ENCODE results near the gene CAMSAP1. TPM values are rescaled to one million over a fixed set of nuclear protein-coding genes. Genes with fewer than 3 reads are reported as not detected.

CAMSAP1 gene
- total RNA-seq, 4 donors from 2014 or later: 15.6 to 61.2 (median 43.2) TPM

DNA sequence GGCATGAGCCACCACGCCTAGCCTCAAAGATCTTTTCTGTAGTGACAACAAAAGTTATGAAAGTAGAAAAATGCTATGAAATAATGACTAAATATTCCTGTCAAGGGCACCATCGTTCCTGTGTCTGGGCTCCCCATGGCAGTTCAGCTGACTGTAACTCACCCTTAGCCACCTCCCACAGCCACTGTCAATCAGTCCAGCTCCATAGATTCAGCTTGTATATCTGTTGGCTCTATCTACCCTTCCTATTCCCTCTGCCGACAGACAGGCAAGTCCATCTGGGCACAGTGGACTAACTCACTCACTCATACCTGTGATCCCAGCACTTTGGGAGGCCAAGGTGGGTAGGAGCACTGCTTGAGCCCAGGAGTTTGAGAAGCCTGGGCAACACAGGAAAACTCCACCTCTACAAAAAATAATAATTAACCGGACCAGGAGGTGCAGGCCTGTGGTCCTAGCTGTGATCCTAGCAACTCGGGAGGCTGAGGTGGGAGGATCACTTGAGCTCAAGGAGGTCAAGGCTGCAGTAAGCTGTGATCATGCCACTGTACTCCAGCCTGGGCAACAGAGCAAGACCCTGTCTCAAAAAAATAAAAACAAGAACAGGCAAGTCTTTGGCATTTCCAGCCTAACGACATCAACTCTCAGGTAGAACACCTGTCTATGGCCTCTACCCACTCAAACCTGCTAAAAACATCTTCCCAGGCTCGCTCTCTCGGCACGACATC is 6.2 kb downstream of the CAMSAP1 start:
- TF ChIP-seq POLR2A (IDR thresholded peaks at IDR 0.05) (no peak), CTCF (IDR thresholded peaks at IDR 0.05) (no peak)
- DNase-seq: no peak
- no peak overlapping the region for H3K27ac ChIP-seq
- no peaks in the 10 kb centered on the region for H3K9me3 ChIP-seq
- H3K36me3 ChIP-seq: no peaks in the 10 kb centered on the region
- intact Hi-C loops (cut with DNase I; ENCODE audit: low total_unique reads): no loop called here
- H3K4me1 ChIP-seq: peaks cover 0 to 8% of the 10 kb centered on the region in 2 donors
- H3K4me3 ChIP-seq: no peak overlapping the region
- H3K27me3 ChIP-seq: no peaks in the 10 kb centered on the region

- intact Hi-C loops (cut with DNase I; ENCODE audit: low total_unique reads): no loop called here
- no peaks in the 10 kb centered on the region for H3K9me3 ChIP-seq
- H3K36me3 ChIP-seq: no peaks in the 10 kb centered on the region
- H3K4me3 ChIP-seq: no peak overlapping the region
- no peaks in the 10 kb centered on the region for H3K4me1 ChIP-seq
- TF ChIP-seq POLR2A (IDR thresholded peaks at IDR 0.05) (no peak), CTCF (IDR thresholded peaks at IDR 0.05) (no peak)
- H3K27ac ChIP-seq: no peak overlapping the region
- no peaks in the 10 kb centered on the region for H3K27me3 ChIP-seq
- no peak for DNase-seq
Measured at GRCh38 chr9:135898634-135899407, 8.5 kb downstream of the CAMSAP1 start.

- H3K27me3 ChIP-seq: no peaks in the 10 kb centered on the region
- no peak overlapping the region for H3K4me3 ChIP-seq
- intact Hi-C loops (cut with DNase I; ENCODE audit: low total_unique reads): no loop called here
- no peaks in the 10 kb centered on the region for H3K36me3 ChIP-seq
- no peaks in the 10 kb centered on the region for H3K4me1 ChIP-seq
- H3K9me3 ChIP-seq: no peaks in the 10 kb centered on the region
- no peak for DNase-seq
- TF ChIP-seq CTCF (IDR thresholded peaks at IDR 0.05) (no peak), POLR2A (IDR thresholded peaks at IDR 0.05) (no peak)
- no peak overlapping the region for H3K27ac ChIP-seq
Measured at GRCh38 chr9:135896626-135897025, 10.7 kb downstream of the CAMSAP1 start.

DNA sequence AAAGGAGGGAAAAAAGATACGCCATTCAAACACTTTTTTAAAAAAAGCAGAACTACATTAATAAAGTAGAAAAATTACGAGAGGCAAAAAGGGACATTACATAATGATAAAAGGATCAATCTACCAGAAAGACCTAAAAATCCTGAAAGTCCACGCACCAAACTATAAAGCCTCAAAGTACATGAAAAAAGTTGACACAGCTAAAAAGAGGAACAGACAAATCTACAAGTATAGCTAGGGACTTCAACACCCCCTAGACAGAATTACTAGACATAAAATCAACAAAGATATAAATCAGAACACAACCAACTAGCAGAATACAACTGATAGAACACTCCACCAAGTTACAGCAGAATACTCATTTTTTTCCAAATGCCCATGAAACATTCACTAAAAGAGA is 11.1 kb downstream of the CAMSAP1 start:
- Histone ChIP-seq H3K4me1 (peaks cover 0 to 1% of the 10 kb centered on the region in 2 donors), H3K27ac (no peak overlapping the region), H3K9me3 (no peaks in the 10 kb centered on the region), H3K4me3 (no peak overlapping the region), H3K27me3 (no peaks in the 10 kb centered on the region), H3K36me3 (no peaks in the 10 kb centered on the region)
- TF ChIP-seq POLR2A (IDR thresholded peaks at IDR 0.05) (no peak), CTCF (IDR thresholded peaks at IDR 0.05) (no peak)
- DNase-seq: no peak
- intact Hi-C loops (cut with DNase I; ENCODE audit: low total_unique reads): no loop called here

GRCh38 chr9:135895202-135895848 is 12.0 kb downstream of the CAMSAP1 start:
- Histone ChIP-seq H3K27me3 (no peaks in the 10 kb centered on the region), H3K4me1 (peaks cover 0 to 10% of the 10 kb centered on the region in 2 donors), H3K27ac (no peak overlapping the region), H3K36me3 (no peaks in the 10 kb centered on the region), H3K9me3 (no peaks in the 10 kb centered on the region), H3K4me3 (no peak overlapping the region)
- intact Hi-C loops (cut with DNase I; ENCODE audit: low total_unique reads): no loop called here
- TF ChIP-seq CTCF (IDR thresholded peaks at IDR 0.05): no peak
- DNase-seq: no peak
